Trophoblast cell (in vitro differentiated cells and primary cell): ENCODE data around the gene CHCHD6.

Source experiments
- DNase-seq, 2 donors: peaks; one replicate each; pipeline ENCODE4 v3.0.0-alpha.2; 2016
- H2AFZ ChIP-seq: 2 replicates; pipeline ENCODE4 v1.6.1; 2013; ENCODE audit warnings: low read length, moderate library complexity, mild to moderate bottlenecking; ENCODE audit not compliant: insufficient read depth, poor library complexity
- H2AK5ac ChIP-seq: 2 replicates; pipeline ENCODE4 v1.6.1; 2013; ENCODE audit warnings: mild to moderate bottlenecking, low read length
- H2BK120ac ChIP-seq: 2 replicates; pipeline ENCODE4 v1.6.1; 2013; ENCODE audit warnings: low read length, mild to moderate bottlenecking, moderate library complexity; ENCODE audit not compliant: insufficient read depth, poor library complexity
- H2BK12ac ChIP-seq: 2 replicates; pipeline ENCODE4 v1.6.1; 2013; ENCODE audit warnings: mild to moderate bottlenecking, low read length, moderate library complexity
- H2BK5ac ChIP-seq: 2 replicates; pipeline ENCODE4 v1.6.1; 2013; ENCODE audit warnings: low read length, low read depth, moderate library complexity, mild to moderate bottlenecking; ENCODE audit not compliant: poor library complexity
- H3K14ac ChIP-seq: 2 replicates; pipeline ENCODE4 v1.6.1; 2013; ENCODE audit warnings: mild to moderate bottlenecking, low read length
- H3K18ac ChIP-seq: 2 replicates; pipeline ENCODE4 v1.6.1; 2013; ENCODE audit warnings: mild to moderate bottlenecking, low read length
- H3K23ac ChIP-seq: 2 replicates; pipeline ENCODE4 v1.6.1; 2013; ENCODE audit warnings: low read length
- H3K27ac ChIP-seq: 2 replicates; pipeline ENCODE4 v1.5.1; 2013; ENCODE audit warnings: low read depth, mild to moderate bottlenecking, inconsistent platforms, low read length, moderate library complexity
- H3K27me3 ChIP-seq: 2 replicates; pipeline ENCODE4 v1.6.1; 2013; ENCODE audit warnings: inconsistent platforms, mild to moderate bottlenecking, low read length, moderate library complexity; ENCODE audit not compliant: insufficient read depth
- H3K36me3 ChIP-seq, 2 experiments: 1 replicate in 1 of 2; 2 replicates in 1 of 2; pipeline ENCODE4 v1.6.1; 2013; ENCODE audit warnings: low read length in 2 of 2, mild to moderate bottlenecking in 2 of 2, moderate library complexity in 1 of 2; ENCODE audit not compliant: insufficient read depth in 2 of 2, control insufficient read depth in 1 of 2
- H3K4ac ChIP-seq: 2 replicates; pipeline ENCODE4 v1.6.1; 2013; ENCODE audit warnings: low read depth, mild to moderate bottlenecking, low read length, moderate library complexity
- H3K4me1 ChIP-seq, 2 experiments: 1 replicate in 1 of 2; 2 replicates in 1 of 2; pipeline ENCODE4 v1.6.1; 2013; ENCODE audit warnings: low read length in 2 of 2, mild to moderate bottlenecking in 2 of 2, moderate library complexity in 1 of 2; ENCODE audit not compliant: insufficient read depth in 2 of 2, control insufficient read depth in 1 of 2
- H3K4me2 ChIP-seq: 2 replicates; pipeline ENCODE4 v1.6.1; 2013; ENCODE audit warnings: inconsistent platforms, mild to moderate bottlenecking, low read length, moderate library complexity
- H3K4me3 ChIP-seq: 2 replicates; pipeline ENCODE4 v1.5.1; 2013; ENCODE audit warnings: mild to moderate bottlenecking, low read depth, low read length, inconsistent platforms
- H3K79me1 ChIP-seq: one replicate; pipeline ENCODE4 v1.6.1; 2013; ENCODE audit warnings: low read length
- H3K79me2 ChIP-seq: 2 replicates; pipeline ENCODE4 v1.6.1; 2013; ENCODE audit warnings: low read length, mild to moderate bottlenecking; ENCODE audit not compliant: control insufficient read depth, insufficient read depth, poor library complexity
- H3K9ac ChIP-seq: 2 replicates; pipeline ENCODE4 v1.6.1; 2013; ENCODE audit warnings: mild to moderate bottlenecking, low read length
- H3K9me3 ChIP-seq: 2 replicates; pipeline ENCODE4 v1.6.1; 2013; ENCODE audit warnings: low read depth, mild to moderate bottlenecking, control low read depth, inconsistent platforms, low read length; ENCODE audit not compliant: insufficient read depth
- H4K12ac ChIP-seq: 2 replicates; pipeline ENCODE4 v1.6.1; 2013; ENCODE audit warnings: low read depth, mild to moderate bottlenecking, low read length, moderate library complexity
- H4K8ac ChIP-seq: 2 replicates; pipeline ENCODE4 v1.6.1; 2013; ENCODE audit warnings: low read depth, mild to moderate bottlenecking, low read length, moderate library complexity
- H4K91ac ChIP-seq: one replicate; pipeline ENCODE4 v1.6.1; 2013; ENCODE audit warnings: low read depth, mild to moderate bottlenecking, low read length, moderate library complexity
- WGBS: extraction: QIAGEN DNeasy Blood & Tissue Kit; methylation state at CpG from one replicate; pipeline ENCODE4 v1.1.7; 2013; ENCODE audit warnings: missing lambda C conversion rate; ENCODE audit not compliant: insufficient read length, insufficient coverage; ENCODE audit errors: extremely low coverage; 5-methylcytosine and 5-hydroxymethylcytosine counted together

The CHCHD6 gene

DNA sequence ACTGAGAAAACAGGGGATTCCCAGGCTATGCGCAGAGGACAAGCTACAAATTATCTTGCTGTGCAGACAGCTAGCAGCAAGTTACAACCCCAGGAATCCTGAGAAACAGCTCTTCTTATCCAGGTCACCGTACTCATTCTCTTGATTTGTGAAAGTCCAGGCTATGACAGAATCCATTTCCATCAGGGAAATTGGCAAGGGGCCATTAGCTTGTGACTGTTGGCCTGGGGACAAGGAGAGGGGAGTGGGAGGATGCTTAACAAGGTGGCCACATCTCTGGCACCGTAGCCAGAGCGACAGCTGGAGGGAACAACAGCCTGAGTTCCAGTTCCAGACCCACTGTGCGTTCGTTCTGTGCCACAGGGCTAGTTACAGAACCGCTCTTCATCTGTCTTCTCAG lies 233.9 kb downstream of the CHCHD6 start:
- no peak overlapping the region for H3K9ac ChIP-seq
- no peak overlapping the region for H3K18ac ChIP-seq
- no peaks in the 10 kb centered on the region for H3K9me3 ChIP-seq
- H3K36me3 ChIP-seq = no peaks in the 10 kb centered on the region
- H3K4me2 ChIP-seq = no peak overlapping the region
- no peak overlapping the region for H3K4ac ChIP-seq
- DNase-seq = no peak
- no peak overlapping the region for H4K8ac ChIP-seq
- no peaks in the 10 kb centered on the region for H3K4me1 ChIP-seq
- no peaks in the 10 kb centered on the region for H3K79me1 ChIP-seq
- no peak overlapping the region for H3K4me3 ChIP-seq
- H2BK120ac ChIP-seq = no peak overlapping the region
- no peak overlapping the region for H2BK12ac ChIP-seq
- no peak overlapping the region for H4K91ac ChIP-seq
- H3K14ac ChIP-seq = no peak overlapping the region
- H2AFZ ChIP-seq = no peak overlapping the region
- H2BK5ac ChIP-seq = no peak overlapping the region
- H3K27me3 ChIP-seq = no peaks in the 10 kb centered on the region
- H3K27ac ChIP-seq = no peak overlapping the region
- H3K23ac ChIP-seq = no peak overlapping the region
- H2AK5ac ChIP-seq = no peak overlapping the region
- H3K79me2 ChIP-seq = no peaks in the 10 kb centered on the region
- no peak overlapping the region for H4K12ac ChIP-seq
- no CpG with 5 or more reads among the region's 7 CpGs for WGBS

DNA sequence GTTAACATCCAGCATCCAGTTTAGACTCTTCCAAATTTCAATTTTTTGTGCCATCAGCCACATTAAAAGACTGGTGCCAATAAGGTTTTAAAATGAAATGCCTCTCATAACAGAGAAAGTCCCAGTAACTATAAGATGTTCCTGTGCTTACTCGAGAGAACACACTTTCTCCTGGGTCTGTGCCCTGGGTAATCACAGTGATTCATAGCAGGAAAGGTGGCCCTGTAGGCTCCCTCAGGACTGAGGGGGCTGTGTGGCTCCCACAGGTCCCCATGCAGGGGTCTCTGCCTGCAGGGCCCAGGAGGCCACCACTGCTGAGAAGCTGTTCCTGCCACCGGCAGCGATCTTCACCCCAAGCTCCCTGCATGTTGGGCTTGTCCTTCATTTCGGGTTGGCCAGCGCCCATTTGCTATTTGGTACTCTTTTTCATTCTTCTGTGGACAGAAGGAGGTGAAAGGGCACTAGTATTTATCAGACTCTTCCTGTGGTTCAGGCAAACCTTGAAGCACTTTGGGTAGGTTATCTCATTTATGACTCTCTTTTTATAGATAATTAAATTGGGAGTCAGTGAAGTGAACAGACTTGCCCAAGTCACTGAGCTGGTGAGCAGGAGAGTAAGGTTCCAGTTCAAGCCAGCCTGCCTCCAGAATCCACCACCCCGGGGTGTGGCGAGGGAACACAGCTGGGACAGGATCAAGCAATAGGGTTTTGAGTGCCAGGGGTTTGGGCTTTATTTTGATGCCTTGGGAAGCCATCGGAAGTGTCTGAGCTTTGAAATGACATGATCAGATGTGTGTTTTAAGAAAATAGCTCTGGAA lies 234.7 kb downstream of the CHCHD6 start:
- Histone ChIP-seq H3K4ac (no peak overlapping the region), H3K4me1 (no peaks in the 10 kb centered on the region), H3K4me3 (no peak overlapping the region), H3K9ac (no peak overlapping the region), H3K9me3 (no peaks in the 10 kb centered on the region), H2AK5ac (no peak overlapping the region), H2BK12ac (no peak overlapping the region), H3K23ac (no peak overlapping the region), H2BK120ac (no peak overlapping the region), H3K79me1 (no peaks in the 10 kb centered on the region), H3K14ac (no peak overlapping the region), H3K18ac (no peak overlapping the region), H3K79me2 (no peaks in the 10 kb centered on the region), H3K36me3 (no peaks in the 10 kb centered on the region), H4K8ac (no peak overlapping the region), H2BK5ac (no peak overlapping the region), H3K27me3 (no peaks in the 10 kb centered on the region), H2AFZ (no peak overlapping the region), H3K27ac (no peak overlapping the region), H4K91ac (no peak overlapping the region), H4K12ac (no peak overlapping the region), H3K4me2 (no peak overlapping the region)
- DNase-seq = no peak
- no CpG with 5 or more reads among the region's 8 CpGs for WGBS

DNA sequence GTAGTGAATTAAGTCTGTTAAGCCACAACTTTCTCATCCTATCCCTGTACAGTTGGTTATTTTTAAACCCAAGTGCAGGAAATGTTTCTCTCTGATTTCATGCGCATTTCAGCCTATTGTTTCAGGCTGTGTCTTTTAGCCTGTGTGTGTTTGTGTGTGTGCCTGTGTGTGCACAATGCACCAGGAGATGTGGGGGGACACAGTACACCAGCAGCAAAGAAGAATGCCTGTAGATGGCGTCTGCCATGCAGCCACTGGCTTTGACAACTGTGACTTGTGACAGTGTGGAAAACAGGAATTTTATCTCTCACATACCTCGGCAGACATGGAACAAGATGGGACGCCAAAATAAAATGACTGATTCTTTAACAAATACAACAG lies 235.3 kb downstream of the CHCHD6 start:
- Histone ChIP-seq H2BK12ac (no peak overlapping the region), H3K79me2 (no peaks in the 10 kb centered on the region), H4K91ac (no peak overlapping the region), H4K8ac (no peak overlapping the region), H3K4me2 (no peak overlapping the region), H3K14ac (no peak overlapping the region), H2BK120ac (no peak overlapping the region), H3K4ac (no peak overlapping the region), H3K4me3 (no peak overlapping the region), H3K9ac (no peak overlapping the region), H3K23ac (no peak overlapping the region), H3K79me1 (no peaks in the 10 kb centered on the region), H3K18ac (no peak overlapping the region), H4K12ac (no peak overlapping the region), H3K27me3 (no peaks in the 10 kb centered on the region), H2AFZ (no peak overlapping the region), H3K36me3 (no peaks in the 10 kb centered on the region), H3K27ac (no peak overlapping the region), H2BK5ac (no peak overlapping the region), H2AK5ac (no peak overlapping the region), H3K4me1 (no peaks in the 10 kb centered on the region), H3K9me3 (no peaks in the 10 kb centered on the region)
- WGBS = no CpG with 5 or more reads among the region's 4 CpGs
- no peak for DNase-seq

DNA sequence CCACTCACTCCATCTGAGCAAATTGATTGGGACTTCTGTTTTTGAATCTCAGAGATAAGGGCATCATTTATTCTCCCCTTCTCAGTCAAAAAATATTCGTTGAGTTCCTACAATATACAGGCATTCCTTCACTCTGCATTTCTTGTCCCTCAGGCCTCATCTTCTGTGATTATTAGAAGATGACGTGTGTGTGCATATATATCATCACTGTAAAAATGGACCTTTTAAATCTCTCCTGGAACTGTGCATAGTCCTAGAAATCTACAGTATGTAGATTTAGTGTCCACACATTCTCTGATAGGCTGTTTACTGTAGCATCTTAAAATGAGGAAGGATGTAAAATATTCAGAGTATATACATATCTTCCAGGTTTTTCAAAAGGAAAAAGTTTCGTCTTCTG lies 235.7 kb downstream of the CHCHD6 start:
- Histone ChIP-seq H3K4me3 (no peak overlapping the region), H4K12ac (no peak overlapping the region), H3K4me2 (no peak overlapping the region), H2AFZ (no peak overlapping the region), H2AK5ac (no peak overlapping the region), H4K8ac (no peak overlapping the region), H3K79me2 (no peaks in the 10 kb centered on the region), H3K4ac (no peak overlapping the region), H3K9ac (no peak overlapping the region), H3K23ac (no peak overlapping the region), H2BK5ac (no peak overlapping the region), H2BK12ac (no peak overlapping the region), H3K79me1 (no peaks in the 10 kb centered on the region), H3K36me3 (no peaks in the 10 kb centered on the region), H3K9me3 (no peaks in the 10 kb centered on the region), H3K27me3 (no peaks in the 10 kb centered on the region), H3K27ac (no peak overlapping the region), H2BK120ac (no peak overlapping the region), H3K14ac (no peak overlapping the region), H3K18ac (no peak overlapping the region), H4K91ac (no peak overlapping the region), H3K4me1 (no peaks in the 10 kb centered on the region)
- no CpG with 5 or more reads among the region's 3 CpGs for WGBS
- DNase-seq = peak in 1 of 2 donors; percentile 38
